Esophagus squamous epithelium (tissue), 4 donors: ENCODE data around the gene ABCG5.

Experiments
- POLR2A ChIP-seq, 4 donors: fragments of 450-650 bp; IDR thresholded peaks; one replicate each; pipeline ENCODE4 v1.6.1; 2017; ENCODE audit warnings: antibody characterized with exemption in 4 of 4, mild to moderate bottlenecking in 4 of 4, moderate library complexity in 3 of 4
- TF ChIP-seq, protein P1 (sequence below), 6 experiments: fragments of 450-650 bp in 4 of 6; fragments of 200-600 bp in 2 of 6; sonication (generic) in 2 of 6; IDR thresholded peaks; one replicate each; pipeline ENCODE4 v1.5.1; 2016 to 2019; ENCODE audit warnings: antibody characterized with exemption in 6 of 6, mild to moderate bottlenecking in 4 of 6, moderate library complexity in 4 of 6

DNA sequence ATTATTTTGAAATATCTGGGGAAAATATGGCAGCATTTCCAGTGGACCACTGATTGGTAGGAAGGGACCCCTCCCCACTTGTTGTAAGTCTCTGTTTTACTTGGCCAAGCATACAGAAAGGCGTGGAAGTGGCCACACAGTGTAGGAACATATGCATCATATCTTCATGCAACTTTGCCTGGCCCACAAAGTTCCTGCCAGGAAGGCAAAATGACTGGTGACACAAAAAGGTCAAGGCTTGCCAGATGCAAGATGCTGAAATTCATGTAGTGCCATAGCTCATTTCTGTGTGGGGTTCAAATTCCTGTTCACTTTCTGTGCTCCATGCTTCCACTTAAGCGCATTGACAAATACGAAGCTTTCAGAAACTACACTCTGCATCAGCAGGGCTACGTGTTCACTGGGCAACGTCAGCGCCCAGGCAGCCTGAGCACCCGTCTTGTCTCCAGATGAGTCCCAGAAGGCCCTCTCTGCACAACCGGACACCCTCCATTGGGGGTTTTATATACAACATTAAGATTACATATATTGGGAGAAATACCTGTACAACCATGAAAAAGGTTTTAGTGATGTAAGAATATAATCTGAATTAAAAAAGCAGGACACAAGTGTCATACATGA lies 61.2 kb downstream of the ABCG5 start:
- TF ChIP-seq, protein P1, sequence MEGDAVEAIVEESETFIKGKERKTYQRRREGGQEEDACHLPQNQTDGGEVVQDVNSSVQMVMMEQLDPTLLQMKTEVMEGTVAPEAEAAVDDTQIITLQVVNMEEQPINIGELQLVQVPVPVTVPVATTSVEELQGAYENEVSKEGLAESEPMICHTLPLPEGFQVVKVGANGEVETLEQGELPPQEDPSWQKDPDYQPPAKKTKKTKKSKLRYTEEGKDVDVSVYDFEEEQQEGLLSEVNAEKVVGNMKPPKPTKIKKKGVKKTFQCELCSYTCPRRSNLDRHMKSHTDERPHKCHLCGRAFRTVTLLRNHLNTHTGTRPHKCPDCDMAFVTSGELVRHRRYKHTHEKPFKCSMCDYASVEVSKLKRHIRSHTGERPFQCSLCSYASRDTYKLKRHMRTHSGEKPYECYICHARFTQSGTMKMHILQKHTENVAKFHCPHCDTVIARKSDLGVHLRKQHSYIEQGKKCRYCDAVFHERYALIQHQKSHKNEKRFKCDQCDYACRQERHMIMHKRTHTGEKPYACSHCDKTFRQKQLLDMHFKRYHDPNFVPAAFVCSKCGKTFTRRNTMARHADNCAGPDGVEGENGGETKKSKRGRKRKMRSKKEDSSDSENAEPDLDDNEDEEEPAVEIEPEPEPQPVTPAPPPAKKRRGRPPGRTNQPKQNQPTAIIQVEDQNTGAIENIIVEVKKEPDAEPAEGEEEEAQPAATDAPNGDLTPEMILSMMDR (IDR thresholded peaks at IDR 0.05), result no peak
- TF ChIP-seq POLR2A (IDR thresholded peaks at IDR 0.05), result no peak
